Natural killer cell treated with Interleukin-12 subunit alpha and Interleukin-12 subunit beta and Interleukin-15 and Interleukin-18, amount 100 ng/mL, for 72 hours (primary cell): Measurements from ENCODE around the gene EPX. TPM values are rescaled to one million over a fixed set of nuclear protein-coding genes. Genes with fewer than 3 reads are reported as not detected.
A peak's percentile ranks its signal among the peaks of the same experiment; 100 is the strongest.

Experiments
- ATAC-seq, 2 donors: fragments of 150-1000 bp; cut with Tn5 transposase in 1 of 2; sonication (Bioruptor Pico), chemical (Tn5 transposase) in 1 of 2; 2 replicates each; pipeline ENCODE4 v1.10.0; 2021
- DNase-seq: peaks from one replicate; pipeline ENCODE4 v3.0.0; 2022; ENCODE audit warnings: low spot score
- H3K27ac Mint-ChIP-seq, 2 donors: 1 replicate in 1 of 2; 2 replicates in 1 of 2; pipeline ENCODE4 v1.8.0; 2022; ENCODE audit warnings: mixed read lengths in 2 of 2, mild to moderate bottlenecking in 1 of 2, moderate library complexity in 1 of 2
- H3K27me3 Mint-ChIP-seq, 2 donors: 1 replicate in 1 of 2; 2 replicates in 1 of 2; pipeline ENCODE4 v1.8.0; 2022; ENCODE audit warnings: mixed read lengths in 2 of 2
- H3K36me3 Mint-ChIP-seq: one replicate; pipeline ENCODE4 v1.8.0; 2022; ENCODE audit warnings: mixed read lengths
- H3K4me1 Mint-ChIP-seq, 2 donors: 1 replicate in 1 of 2; 2 replicates in 1 of 2; pipeline ENCODE4 v1.8.0; 2022; ENCODE audit warnings: low read depth in 2 of 2, mixed read lengths in 2 of 2, mild to moderate bottlenecking in 1 of 2
- H3K4me3 Mint-ChIP-seq: one replicate; pipeline ENCODE4 v1.8.0; 2022; ENCODE audit warnings: mixed read lengths
- H3K9me3 Mint-ChIP-seq: 2 replicates; pipeline ENCODE4 v1.8.0; 2022; ENCODE audit warnings: mixed read lengths
- total RNA-seq, 2 donors: library from RNA; stranded (reverse); gene quantifications; one replicate each; pipeline ENCODE4 v1.2.3, GENCODE V29; 2022

The EPX gene
- total RNA-seq, 2 donors from 2014 or later: not detected

- DNase-seq: no peak
- Mint-ChIP-seq H3K4me1 (no peaks in the 10 kb centered on the region), H3K36me3 (no peaks in the 10 kb centered on the region), H3K27me3 (peaks cover 7 to 15% of the 10 kb centered on the region in 2 donors), H3K4me3 (no peak overlapping the region), H3K27ac (no peak overlapping the region), H3K9me3 (no peaks in the 10 kb centered on the region)
- no peak for ATAC-seq
Measured at GRCh38 chr17:58193641-58194255, 1.2 kb downstream of the EPX start.

- DNase-seq (no peak), ATAC-seq (no peak)
- Mint-ChIP-seq H3K9me3 (no peaks in the 10 kb centered on the region), H3K36me3 (no peaks in the 10 kb centered on the region), H3K4me3 (no peak overlapping the region), H3K4me1 (no peaks in the 10 kb centered on the region), H3K27me3 (peaks cover 7 to 15% of the 10 kb centered on the region in 2 donors), H3K27ac (no peak overlapping the region)
Measured at GRCh38 chr17:58195518-58196123, 3.1 kb downstream of the EPX start.

- Mint-ChIP-seq H3K4me3 (no peak overlapping the region), H3K27me3 (peaks cover 7 to 12% of the 10 kb centered on the region in 2 donors), H3K4me1 (no peaks in the 10 kb centered on the region), H3K9me3 (no peaks in the 10 kb centered on the region), H3K27ac (no peak overlapping the region), H3K36me3 (no peaks in the 10 kb centered on the region)
- ATAC-seq: no peak
- DNase-seq: no peak
Measured at GRCh38 chr17:58196610-58197009, 4.1 kb downstream of the EPX start.

GRCh38 chr17:58200024-58200633 lies 7.6 kb downstream of the EPX start:
- no peaks in the 10 kb centered on the region for H3K4me1 Mint-ChIP-seq
- peaks cover 7 to 12% of the 10 kb centered on the region in 2 donors for H3K27me3 Mint-ChIP-seq
- H3K9me3 Mint-ChIP-seq: no peaks in the 10 kb centered on the region
- peak; percentile 72 to 79 for ATAC-seq
- H3K27ac Mint-ChIP-seq: no peak overlapping the region
- no peaks in the 10 kb centered on the region for H3K36me3 Mint-ChIP-seq
- H3K4me3 Mint-ChIP-seq: no peak overlapping the region
- DNase-seq: no peak

GRCh38 chr17:58202859-58203258 lies 10.3 kb downstream of the EPX start:
- no peaks in the 10 kb centered on the region for H3K4me1 Mint-ChIP-seq
- no peaks in the 10 kb centered on the region for H3K36me3 Mint-ChIP-seq
- DNase-seq (no peak), ATAC-seq (no peak)
- no peak overlapping the region for H3K27ac Mint-ChIP-seq
- peaks cover 6 to 7% of the 10 kb centered on the region in 2 donors for H3K27me3 Mint-ChIP-seq
- H3K4me3 Mint-ChIP-seq: no peak overlapping the region
- no peaks in the 10 kb centered on the region for H3K9me3 Mint-ChIP-seq

GRCh38 chr17:58204796-58205195 lies 12.3 kb downstream of the EPX start:
- no peak overlapping the region for H3K27ac Mint-ChIP-seq
- peaks cover 0 to 3% of the 10 kb centered on the region in 2 donors for H3K27me3 Mint-ChIP-seq
- H3K36me3 Mint-ChIP-seq: peaks cover 9% of the 10 kb centered on the region
- no peak overlapping the region for H3K4me3 Mint-ChIP-seq
- no peaks in the 10 kb centered on the region for H3K9me3 Mint-ChIP-seq
- DNase-seq (peak; percentile 44), ATAC-seq (no peak)
- no peaks in the 10 kb centered on the region for H3K4me1 Mint-ChIP-seq

GRCh38 chr17:58205936-58206335 lies 13.4 kb downstream of the EPX start:
- Mint-ChIP-seq H3K27me3 (no peaks in the 10 kb centered on the region), H3K27ac (no peak overlapping the region), H3K4me1 (no peaks in the 10 kb centered on the region), H3K4me3 (no peak overlapping the region), H3K9me3 (no peaks in the 10 kb centered on the region), H3K36me3 (peaks cover 14% of the 10 kb centered on the region)
- ATAC-seq (no peak), DNase-seq (no peak)

- Mint-ChIP-seq H3K4me1 (no peaks in the 10 kb centered on the region), H3K27ac (no peak overlapping the region), H3K9me3 (no peaks in the 10 kb centered on the region), H3K27me3 (no peaks in the 10 kb centered on the region), H3K36me3 (peaks cover 14% of the 10 kb centered on the region), H3K4me3 (no peak overlapping the region)
- no peak for DNase-seq
- ATAC-seq: no peak
Measured at GRCh38 chr17:58207451-58207850, 14.9 kb downstream of the EPX start.

GRCh38 chr17:58208344-58208743 lies 15.8 kb downstream of the EPX start:
- DNase-seq (no peak), ATAC-seq (no peak)
- H3K4me1 Mint-ChIP-seq: no peaks in the 10 kb centered on the region
- H3K36me3 Mint-ChIP-seq: peaks cover 14% of the 10 kb centered on the region
- H3K9me3 Mint-ChIP-seq: no peaks in the 10 kb centered on the region
- H3K27me3 Mint-ChIP-seq: no peaks in the 10 kb centered on the region
- no peak overlapping the region for H3K27ac Mint-ChIP-seq
- no peak overlapping the region for H3K4me3 Mint-ChIP-seq

- Mint-ChIP-seq H3K4me1 (no peaks in the 10 kb centered on the region), H3K27ac (no peak overlapping the region), H3K9me3 (no peaks in the 10 kb centered on the region), H3K27me3 (no peaks in the 10 kb centered on the region), H3K4me3 (no peak overlapping the region), H3K36me3 (peaks cover 14% of the 10 kb centered on the region)
- no peak for ATAC-seq
- no peak for DNase-seq
Measured at GRCh38 chr17:58210922-58211321, 18.4 kb downstream of the EPX start.

GRCh38 chr17:58215685-58216084 lies 23.2 kb downstream of the EPX start:
- no peak for ATAC-seq

GRCh38 chr17:58217766-58218165 lies 25.2 kb downstream of the EPX start:
- DNase-seq: no peak
- no peaks in the 10 kb centered on the region for H3K9me3 Mint-ChIP-seq
- H3K36me3 Mint-ChIP-seq: no peaks in the 10 kb centered on the region
- peaks cover 0 to 2% of the 10 kb centered on the region in 2 donors for H3K27me3 Mint-ChIP-seq
- H3K27ac Mint-ChIP-seq: peak overlapping the region; percentile 85 to 97
- ATAC-seq: no peak
- peaks cover 25 to 31% of the 10 kb centered on the region in 2 donors for H3K4me1 Mint-ChIP-seq
- peak overlapping the region; percentile 34 for H3K4me3 Mint-ChIP-seq

More at GRCh38 chr17:58215685-58216084, 23.2 kb downstream of the EPX start:
- no peaks in the 10 kb centered on the region for H3K36me3 Mint-ChIP-seq
- DNase-seq: no peak
- no peak overlapping the region for H3K27ac Mint-ChIP-seq
- H3K27me3 Mint-ChIP-seq: no peaks in the 10 kb centered on the region
- no peaks in the 10 kb centered on the region for H3K9me3 Mint-ChIP-seq
- peaks cover 19 to 23% of the 10 kb centered on the region in 2 donors for H3K4me1 Mint-ChIP-seq
- H3K4me3 Mint-ChIP-seq: no peak overlapping the region

GRCh38 chr17:58219007-58219788 lies 26.7 kb downstream of the EPX start, which contains the start of gene MKS1:
TSS of gene MKS1 (minus strand) at chr17:58219255. CDS start at chr17:58219230, 25 bp downstream.
- H3K4me3 Mint-ChIP-seq: peak within 1 kb of the TSS; percentile 96
- peaks cover 3 to 5% of the 10 kb centered on the region in 2 donors for H3K27me3 Mint-ChIP-seq
- H3K4me1 Mint-ChIP-seq: peaks cover 27 to 35% of the 10 kb centered on the region in 2 donors
- H3K27ac Mint-ChIP-seq: peak within 1 kb of the TSS; percentile 85 to 97
- ATAC-seq: peak; percentile 99
- DNase-seq: peak; percentile 95
- H3K36me3 Mint-ChIP-seq: no peaks in the 10 kb centered on the region
- no peaks in the 10 kb centered on the region for H3K9me3 Mint-ChIP-seq
